ENCODE data around the gene ERVV-1.
"Not testable (repeated sequence)": the region's sequence is repeated elsewhere in the genome, so short reads cannot be mapped to it uniquely, and the experiment has no call there.

- not testable (repeated sequence) for TF ChIP-seq POLR2A (IDR thresholded peaks at IDR 0.05; ENCODE audit: low read length); GATA1 (IDR thresholded peaks at IDR 0.05; ENCODE audit: low read depth, low read length)
These were observed 30.6 kb upstream of the ERVV-1 start for GRCh38 chr19:52983167-52983566.
